ENCODE data around the gene NDUFA7. TPM values are rescaled to one million over a fixed set of nuclear protein-coding genes. Genes with fewer than 3 reads are reported as not detected.
A peak's percentile ranks its signal among the peaks of the same experiment; 100 is the strongest.
"Not testable (repeated sequence)": the region's sequence is repeated elsewhere in the genome, so short reads cannot be mapped to it uniquely, and the experiment has no call there.

Gene NDUFA7
- total RNA-seq = 28.4 and 30.9 TPM in 2 replicates

DNA sequence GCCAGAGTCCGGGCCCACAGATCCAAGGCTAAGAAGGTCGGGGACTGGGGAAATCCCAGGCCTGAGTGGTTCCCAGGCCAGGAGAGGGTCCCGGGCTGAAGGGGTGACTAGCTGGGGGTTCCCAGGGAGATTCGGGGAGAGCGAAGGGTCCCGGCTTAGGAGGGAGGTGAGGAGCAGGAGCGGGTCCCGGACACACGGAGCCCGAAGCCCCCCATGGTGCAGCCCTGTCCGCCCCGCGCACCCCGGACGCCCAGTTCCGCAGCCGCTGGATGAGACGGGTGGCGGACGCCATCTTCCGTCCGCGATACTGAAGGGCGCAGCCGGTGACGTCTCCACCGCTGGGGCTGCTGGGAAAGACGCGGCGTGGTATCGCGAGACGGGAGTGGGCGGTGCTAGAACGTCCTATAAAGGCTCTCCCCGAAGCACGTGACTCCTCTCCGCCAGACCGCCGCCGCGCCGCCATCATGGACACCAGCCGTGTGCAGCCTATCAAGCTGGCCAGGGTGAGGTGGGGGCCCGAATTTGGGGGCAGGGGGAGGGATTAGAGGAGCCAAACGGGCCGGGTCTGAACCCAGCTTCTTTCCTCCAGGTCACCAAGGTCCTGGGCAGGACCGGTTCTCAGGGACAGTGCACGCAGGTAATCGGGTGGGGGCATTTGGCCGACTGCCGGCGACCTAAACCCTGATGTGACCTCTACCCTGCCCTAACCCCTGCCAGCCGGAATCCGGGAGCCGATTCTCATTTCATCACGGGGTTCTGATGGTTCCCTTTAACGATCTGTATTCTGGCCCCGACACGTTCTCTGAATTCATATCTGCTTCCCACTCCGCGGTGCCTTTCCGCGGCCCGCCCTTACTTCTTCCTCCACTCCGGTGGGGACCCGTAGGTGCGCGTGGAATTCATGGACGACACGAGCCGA lies at the start of gene NDUFA7, which contains the start of gene RPS28:
Gene NDUFA7 (minus strand): TSS at position 309 of the 919 bp plus-strand sequence. CDS start 17 bp downstream, at position 292.
Gene RPS28 (plus strand): TSS at position 430 of the 919 bp plus-strand sequence. CDS start 35 bp downstream, at position 465.
- peak; percentile 97 to 99 for DNase-seq (ENCODE audit: low read depth in 2 of 2)

DNA sequence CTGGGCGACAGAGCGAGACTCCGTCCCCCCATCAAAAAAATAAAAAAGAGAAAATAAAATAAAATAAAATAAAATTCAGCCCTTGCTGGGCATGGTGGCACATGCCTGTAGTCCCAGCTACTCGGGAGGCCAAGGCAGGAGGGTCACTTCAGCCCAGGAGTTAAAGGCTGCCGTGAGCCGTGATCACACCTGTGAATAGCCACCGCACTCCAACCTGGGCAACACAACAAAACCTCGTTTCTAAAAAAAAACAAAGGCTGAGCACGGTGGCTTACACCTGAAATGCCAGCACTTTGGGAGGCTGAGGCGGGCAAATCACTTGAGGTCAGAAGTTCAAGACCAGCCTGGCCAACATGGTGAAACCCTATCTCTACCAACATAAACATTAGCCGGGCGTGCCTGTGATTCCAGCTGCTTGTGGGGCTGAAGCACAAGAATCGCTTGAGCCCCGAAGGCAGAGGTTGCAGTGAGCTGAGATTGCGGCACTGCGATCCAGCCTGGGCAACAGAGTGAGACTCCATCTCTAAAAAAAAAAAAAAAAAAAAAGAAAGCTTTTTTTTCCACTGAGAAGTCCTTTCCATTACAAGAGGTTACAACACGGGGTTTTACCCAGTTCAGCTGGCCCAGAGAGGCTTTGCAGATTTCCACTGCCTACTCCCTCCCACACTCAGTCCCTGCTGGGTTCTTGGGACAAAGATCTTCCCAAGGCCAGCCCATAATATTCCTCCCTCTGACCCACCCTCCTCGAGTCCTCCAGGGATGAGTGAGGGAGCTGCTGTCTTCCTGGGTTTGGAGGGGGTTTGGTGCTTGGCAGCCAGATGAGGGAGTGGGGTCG lies 49.2 kb upstream of the NDUFA7 start:
- no peak for DNase-seq (ENCODE audit: low read depth in 2 of 2)

DNA sequence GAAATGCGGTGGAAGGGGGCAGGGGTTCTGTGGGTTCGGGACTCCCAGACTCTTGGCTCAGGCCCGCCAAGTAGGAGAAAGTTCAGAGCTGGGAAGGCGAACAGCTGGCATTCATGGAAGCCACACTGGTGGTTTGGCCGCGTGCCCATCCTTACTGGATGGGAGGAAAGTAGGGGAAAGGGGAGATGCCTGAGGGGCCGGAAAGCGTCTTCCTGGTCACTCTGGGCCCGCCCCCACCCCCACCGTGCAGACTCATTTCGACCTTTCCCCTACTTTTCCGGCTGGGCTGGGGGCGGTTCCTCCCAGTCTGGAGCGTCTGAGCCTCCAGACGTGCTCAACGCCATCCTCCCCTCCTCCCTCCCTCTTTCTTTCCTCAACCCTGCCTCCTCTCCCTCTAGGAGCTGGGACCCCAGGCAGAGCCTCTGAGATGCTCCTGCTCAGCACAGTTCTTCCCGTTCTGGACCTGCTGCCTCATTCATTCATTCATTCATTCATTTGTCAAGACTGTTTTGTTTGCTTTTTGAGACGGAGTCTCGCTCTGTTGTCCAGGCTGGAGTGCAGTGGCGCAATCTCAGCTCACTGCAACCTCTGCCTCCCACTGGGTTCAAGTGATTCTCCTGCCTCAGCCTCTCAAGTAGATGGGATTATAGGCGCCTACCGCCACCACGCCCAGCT lies 46.3 kb upstream of the NDUFA7 start:
- peak; percentile 87 to 90 for DNase-seq (ENCODE audit: low read depth in 2 of 2)

DNA sequence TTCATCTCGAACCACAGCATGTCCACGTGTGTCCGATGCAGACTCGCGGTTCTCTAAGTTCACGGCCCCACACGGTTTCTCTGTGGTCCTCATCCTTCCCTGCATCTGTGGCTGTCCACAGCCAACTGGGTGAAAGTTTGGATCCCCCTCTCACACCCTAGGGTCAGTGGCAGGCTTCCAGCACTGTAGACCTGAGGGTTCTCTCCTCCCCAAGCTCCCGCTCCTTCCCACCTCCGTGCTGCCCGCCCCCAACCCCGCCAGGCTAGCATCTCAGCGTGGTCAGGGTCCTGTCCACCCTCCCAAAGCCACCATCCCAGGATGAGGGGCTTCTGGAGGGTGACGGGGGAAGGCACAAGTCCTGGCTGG lies 45.8 kb upstream of the NDUFA7 start:
- DNase-seq (ENCODE audit: low read depth in 2 of 2) = peak in 1 of 2 donors; percentile 37

DNA sequence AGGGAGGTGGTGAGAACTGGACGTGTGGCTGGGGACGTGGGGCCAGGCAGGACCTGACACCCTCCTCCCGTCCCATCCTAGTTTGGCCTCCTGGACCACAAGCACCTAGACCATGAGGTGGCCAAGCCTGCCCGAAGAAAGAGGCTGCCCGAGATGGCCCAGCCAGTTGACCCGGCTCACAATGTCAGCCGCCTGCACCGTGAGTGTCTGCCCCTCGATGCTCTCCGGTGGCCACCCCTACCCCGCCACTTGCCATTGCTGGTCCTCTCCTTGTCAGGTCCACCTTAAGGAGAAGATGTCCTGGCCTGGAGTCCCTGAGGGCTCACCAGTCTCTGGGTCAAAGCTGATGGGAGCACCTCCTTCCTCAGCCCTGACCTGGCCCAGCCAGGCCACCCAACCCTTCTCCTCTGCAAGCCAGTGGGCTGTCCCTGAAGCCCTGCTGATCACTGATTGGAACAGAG lies 45.0 kb upstream of the NDUFA7 start:
- peak in 1 of 2 donors; percentile 22 for DNase-seq (ENCODE audit: low read depth in 2 of 2)

DNA sequence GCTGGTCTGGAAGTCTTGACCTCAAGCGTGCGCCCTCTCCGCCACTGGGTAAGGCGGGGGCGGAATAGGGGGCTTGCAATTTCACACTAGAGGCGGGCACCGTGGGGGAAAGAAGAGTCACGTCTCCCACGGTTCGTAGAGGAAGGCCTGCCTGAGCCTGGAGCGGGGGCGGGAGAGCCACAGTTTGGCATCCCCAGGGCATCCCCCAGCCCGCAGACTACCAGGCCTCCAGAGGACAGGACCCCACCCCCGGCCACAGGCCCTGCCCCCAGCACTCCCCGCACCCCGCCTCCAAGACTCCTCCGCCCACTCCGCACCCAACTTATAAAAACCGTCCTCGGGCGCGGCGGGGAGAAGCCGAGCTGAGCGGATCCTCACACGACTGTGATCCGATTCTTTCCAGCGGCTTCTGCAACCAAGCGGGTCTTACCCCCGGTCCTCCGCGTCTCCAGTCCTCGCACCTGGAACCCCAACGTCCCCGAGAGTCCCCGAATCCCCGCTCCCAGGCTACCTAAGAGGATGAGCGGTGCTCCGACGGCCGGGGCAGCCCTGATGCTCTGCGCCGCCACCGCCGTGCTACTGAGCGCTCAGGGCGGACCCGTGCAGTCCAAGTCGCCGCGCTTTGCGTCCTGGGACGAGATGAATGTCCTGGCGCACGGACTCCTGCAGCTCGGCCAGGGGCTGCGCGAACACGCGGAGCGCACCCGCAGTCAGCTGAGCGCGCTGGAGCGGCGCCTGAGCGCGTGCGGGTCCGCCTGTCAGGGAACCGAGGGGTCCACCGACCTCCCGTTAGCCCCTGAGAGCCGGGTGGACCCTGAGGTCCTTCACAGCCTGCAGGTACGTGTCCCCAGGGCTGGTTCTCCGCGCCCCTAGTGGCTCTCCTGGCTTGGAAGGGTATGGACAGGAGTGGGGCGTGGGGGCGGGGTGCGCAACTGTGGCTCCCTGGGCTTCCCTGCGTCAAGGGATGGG lies 42.9 kb upstream of the NDUFA7 start, which contains the start of gene ANGPTL4:
Gene ANGPTL4 (plus strand): TSS at position 353 of the 969 bp plus-strand sequence. CDS start 167 bp downstream, at position 520.
- DNase-seq (ENCODE audit: low read depth in 2 of 2) = peak; percentile 71 to 86

DNA sequence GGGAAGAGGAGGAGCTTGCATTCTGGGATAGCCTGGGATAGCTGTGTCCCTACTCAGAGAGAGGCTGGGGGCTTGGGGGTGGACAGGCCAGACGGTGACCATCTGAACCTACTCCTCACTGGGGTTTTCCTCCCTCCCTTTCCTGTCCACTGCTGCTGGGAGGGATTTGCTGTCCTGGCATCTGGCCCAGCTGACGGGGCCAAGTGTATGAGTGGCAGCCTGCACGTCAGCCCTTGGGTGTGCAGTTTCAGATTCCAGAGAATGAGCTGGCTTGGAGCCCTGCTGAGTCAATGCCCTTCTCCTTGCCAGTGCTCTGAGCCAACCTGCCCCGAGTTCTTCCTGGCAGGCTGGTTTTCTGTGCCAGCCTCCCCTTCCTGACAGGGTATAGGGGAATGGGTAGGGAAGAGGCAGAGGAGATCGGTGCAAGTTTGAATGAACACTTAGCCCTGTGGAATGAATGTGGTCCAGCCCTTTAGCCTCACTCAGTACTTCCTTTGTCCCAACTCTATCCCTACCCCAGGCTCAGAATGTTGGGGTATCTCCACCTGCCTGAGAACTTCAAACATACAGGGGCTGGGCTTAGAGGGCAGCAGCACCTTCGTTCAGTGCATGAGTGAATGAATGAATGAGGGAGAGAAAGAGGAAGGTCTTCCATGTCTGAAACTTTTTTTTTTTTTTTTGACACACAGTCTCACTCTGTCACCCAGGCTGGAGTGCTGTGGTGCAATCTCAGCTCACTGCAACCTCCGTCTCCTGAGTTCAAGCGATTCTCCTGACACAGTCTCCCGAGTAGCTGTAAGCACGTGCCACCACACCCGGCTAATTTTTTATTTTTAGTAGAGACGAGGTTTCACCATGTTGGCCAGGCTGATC lies 41.0 kb upstream of the NDUFA7 start:
- peak; percentile 96 to 99 for DNase-seq (ENCODE audit: low read depth in 2 of 2)

DNA sequence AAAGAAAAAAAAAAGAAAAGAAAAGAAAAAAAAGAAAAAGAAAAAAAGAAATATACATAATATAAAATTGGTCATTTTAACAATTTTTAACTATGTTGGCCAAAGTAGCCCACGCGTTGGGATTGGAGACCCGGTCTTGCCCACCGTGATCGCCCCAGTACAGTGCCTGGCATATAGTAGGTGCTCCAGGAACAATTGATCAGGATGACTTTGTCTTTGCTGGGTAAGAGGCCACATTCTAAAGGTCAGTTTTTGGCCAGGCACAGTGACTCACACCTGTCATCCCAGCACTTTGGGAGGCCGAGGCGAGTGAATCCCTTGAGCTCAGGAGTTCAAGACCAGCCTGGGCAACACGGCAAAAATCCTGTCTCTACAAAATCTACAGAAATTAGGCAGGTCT lies 39.0 kb upstream of the NDUFA7 start:
- DNase-seq (ENCODE audit: low read depth in 2 of 2) = no peak

DNA sequence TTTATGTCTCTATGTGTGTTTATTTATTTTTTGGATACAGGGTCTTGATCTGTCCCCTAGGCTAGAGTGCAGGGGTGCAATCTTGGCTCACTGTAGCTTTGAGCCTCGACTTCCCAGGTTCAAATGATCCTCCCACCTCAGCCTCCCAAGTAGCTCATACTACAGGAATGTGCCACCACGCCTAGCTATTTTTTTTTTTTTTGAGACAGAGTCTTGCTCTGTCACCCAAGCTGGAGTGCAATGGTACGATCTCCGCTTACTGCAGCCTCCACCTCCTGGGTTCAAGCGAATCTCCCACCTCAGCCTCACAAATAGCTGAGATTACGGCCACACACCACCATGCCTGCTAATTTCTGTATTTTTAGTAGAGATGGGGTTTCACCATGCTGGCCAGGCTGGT lies 37.8 kb upstream of the NDUFA7 start:
- no peak for DNase-seq (ENCODE audit: low read depth in 2 of 2)

DNA sequence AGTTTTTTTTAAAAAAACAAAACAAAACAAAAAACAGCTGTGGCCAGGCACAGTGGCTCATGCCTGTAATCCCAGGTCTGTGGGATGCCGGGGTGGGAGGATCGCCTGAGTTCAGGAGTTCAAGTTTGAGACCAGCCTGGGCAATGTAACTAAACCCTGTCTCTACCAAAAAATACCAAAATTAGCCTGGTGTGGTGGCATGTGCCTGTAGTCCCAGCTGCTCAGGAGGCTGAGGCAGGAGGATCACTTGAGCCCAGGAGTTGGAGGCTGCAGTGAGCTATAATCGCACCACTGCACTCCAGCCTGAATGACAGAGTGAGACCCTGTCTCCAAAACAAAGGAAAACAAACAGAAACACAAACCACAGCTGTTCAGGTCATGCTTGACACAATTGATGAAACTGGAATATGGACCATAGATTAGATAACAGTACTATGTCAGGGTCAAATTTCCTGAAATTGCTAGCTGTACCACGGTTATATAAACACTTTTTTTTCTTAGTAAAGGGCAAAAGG lies 35.9 kb upstream of the NDUFA7 start:
- peak in 1 of 2 donors; percentile 63 for DNase-seq (ENCODE audit: low read depth in 2 of 2)

DNA sequence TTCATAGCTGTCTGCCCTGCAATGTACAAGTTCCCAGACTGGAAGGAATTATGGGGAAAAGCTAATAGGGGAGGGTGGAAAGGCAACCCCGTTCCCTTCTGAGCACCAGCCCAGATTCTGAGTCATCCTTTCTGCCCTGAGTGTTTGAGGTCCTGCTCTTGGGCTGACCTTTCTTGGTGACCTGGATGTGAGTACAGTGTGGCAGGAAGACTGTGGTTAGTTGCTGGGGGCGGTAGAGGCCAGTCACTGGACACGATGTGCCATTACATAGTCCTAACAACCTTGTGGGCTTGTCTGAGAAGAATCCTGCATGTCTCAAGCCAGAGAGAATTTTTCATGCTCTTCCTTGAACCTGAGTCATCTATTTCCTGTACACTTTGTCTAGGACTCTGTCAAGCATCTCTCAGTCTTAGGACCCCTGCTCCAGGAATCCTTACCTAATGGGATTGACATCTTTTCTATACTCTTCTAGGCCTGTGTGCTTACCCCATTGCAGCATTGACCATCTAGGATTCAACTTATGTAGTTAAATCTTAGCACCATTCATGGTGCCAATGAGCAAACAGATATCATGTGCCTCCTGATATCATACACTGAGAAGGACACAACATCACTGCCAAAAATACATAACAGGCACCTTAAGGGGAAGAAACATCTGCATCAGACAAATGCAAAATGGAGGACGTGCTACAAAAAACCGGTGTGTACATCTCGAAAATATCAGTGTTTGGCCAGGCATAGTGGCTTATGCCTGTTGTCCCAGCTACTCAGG lies 34.6 kb upstream of the NDUFA7 start:
- peak; percentile 62 to 99 for DNase-seq (ENCODE audit: low read depth in 2 of 2)

DNA sequence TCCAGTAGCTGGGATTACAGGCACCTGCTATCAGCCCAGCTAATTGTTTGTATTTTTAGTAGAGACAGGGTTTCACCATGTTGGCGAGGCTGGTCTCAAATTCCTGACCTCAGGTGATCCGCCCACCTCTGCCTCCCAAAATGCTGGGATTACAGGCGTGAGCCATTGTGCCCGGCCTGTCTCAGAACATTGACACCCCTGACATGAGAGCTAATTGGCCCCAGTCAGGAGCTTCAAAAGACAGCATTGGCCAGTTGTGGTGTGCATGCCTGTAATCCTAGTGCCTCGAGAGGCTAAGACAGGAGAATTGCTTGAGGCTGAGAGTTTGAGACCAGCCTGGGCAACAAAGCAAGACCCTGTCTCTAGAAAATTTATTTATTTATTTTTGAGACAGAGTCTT lies 31.7 kb upstream of the NDUFA7 start:
- not testable (repeated sequence) for DNase-seq (ENCODE audit: low read depth in 2 of 2)

DNA sequence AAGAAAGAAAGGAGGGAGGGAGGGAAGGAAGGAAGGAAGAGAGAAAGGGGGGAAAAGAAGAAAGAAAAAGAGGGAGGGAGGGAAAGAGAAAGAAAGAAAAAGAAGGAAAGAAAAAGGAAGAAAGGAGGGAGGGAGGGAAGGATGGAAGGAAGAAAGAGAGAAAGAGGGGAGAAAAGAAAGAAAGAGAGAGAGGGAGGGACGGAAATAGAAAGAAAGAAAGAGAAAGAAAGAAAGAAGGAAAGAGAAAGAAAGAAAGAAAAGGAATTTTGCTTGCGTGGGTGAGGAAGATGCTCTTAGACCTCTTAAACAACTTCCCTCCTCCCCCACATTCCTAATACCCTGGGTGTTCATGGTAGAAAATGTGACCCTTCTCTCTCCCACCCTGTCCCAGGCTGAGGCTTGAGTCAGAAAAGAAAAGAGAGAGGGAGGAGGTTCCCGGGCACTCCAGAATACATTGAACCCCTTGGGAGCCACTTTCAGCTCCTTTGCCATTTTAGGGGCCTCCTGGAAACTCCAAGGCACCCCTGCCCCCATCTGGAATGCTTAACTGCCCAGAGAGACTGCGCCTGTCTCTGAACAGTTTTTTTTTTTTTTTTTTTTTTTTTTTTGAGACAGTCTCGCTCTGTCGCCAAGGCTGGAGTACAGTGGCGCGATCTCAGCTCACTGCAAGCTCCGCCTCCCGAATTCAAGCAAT lies 31.1 kb upstream of the NDUFA7 start:
- no peak for DNase-seq (ENCODE audit: low read depth in 2 of 2)

DNA sequence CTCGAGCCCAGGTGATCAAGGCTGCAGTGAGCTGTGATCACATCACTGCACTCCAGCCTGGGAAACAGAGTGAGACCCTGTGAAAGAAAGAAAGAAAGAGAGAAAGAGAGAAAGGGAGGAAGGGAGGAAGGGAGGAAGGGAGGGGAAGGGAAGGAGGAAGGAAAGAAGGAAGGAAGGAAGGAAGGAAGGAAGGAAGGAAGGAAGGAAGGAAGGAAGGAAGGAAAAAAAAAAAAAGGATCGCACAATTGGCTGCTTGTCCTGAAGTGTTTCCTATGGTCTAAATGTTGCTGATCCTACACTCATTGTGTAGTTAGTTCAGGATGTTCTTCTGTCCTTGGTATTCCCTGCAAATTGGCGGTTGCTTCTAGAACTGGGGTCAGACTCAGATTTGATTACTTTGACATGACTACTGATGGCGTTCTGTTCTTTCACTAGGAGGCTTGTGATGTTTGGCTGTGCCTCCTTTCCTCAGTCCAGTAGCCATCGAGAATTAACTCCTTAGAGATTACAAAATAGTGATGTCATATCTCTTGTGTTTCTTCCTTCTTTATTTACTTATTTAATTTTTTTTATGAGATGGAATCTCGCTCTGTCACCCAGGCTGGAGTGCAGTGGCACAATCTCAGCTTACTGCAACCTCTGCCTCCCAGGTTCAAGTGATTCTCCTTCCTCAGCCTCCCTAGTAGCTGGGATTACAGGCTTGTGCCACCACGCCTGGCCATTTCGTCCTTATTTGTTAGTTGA lies 28.6 kb upstream of the NDUFA7 start:
- not testable (repeated sequence) for DNase-seq (ENCODE audit: low read depth in 2 of 2)

DNA sequence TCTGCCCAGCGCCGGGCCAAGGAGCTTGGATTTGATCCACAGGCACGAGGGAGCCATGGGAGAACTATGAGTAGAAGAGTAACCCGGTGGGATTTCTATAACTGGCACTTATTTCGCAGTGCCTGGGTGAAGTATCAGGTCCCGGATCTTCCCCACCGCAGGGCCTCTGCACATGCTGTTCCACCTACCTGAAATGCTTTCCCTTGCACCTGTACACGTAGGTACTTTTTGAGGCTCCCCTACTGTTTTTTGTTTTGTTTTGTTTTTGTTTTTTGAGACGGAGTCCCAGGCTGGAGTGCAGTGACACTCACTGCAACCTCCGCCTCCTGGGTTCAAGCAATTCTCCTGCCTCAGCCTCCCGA lies 22.3 kb upstream of the NDUFA7 start:
- no peak for DNase-seq (ENCODE audit: low read depth in 2 of 2)

DNA sequence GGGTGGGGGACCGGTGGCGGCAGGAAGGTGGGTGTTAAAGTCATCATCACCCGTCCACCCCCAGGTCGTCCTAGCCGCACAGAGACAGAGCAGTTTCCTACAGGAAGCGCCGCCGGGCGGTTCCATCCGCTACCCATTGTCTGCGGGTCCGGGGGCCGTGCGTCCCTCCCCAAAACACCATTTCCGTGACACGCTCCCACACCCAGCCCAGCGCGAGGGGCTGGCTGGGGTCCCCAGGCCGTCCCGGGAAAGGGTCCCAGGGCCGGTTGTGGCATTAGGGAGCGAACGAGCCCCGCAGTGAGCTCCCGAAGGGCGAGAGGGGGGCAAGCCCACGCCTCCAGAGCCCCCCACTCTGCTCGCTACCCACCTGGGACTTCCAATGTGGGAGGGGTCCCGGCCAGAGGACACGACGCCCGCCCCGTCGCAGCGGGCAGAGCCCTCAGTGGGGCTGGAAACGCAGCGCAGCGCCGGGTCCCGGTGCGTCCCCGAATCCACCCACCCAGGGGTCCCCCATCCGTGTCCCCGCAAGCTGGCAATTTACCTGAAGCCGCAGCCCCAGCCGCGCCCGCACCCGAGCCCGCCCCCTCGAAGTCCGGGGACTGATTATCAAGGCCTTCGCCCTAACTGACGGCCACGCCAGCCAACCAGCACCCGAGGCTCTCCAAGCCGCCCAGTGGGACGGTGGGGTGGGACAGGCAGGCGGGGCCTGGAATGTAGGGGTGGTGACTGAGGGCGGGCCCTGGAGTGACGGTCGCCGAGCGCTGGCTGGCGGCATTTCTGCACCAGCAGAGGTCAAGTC lies 21.7 kb upstream of the NDUFA7 start, which contains the start of gene KANK3:
Gene KANK3 (minus strand): TSS at position 579 of the 799 bp plus-strand sequence. CDS start 5,434 bp downstream, outside the sequence.
- peak; percentile 99 for DNase-seq (ENCODE audit: low read depth in 2 of 2)

Data from lung microvascular endothelial cell (primary cell).